ENCODE data around the gene KLHL41.

DNA sequence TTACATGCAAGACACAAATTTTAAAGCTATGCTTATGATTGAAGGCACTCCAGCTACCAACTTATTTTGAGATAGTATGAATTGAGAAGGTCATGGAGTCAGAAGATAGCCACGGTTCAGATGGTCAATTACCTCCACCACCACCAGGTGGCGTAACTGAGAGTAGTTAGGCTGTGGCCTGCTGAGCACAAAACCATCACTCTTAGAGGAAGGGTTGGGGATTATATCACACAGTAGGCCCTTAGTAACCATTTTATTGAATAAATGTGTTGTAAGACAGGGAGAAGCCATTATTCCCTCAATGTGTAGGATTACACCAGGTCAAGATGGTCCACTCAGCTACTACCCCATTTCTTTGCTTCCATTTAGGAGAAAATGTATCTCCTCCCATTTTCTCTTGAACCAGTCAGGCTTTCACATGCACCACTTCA, 18.8 kb downstream of the KLHL41 start:
- no peak for TF ChIP-seq POLR2AphosphoS5 (IDR thresholded peaks at IDR 0.05; ENCODE audit: low read depth, low read length)
- no peak for TF ChIP-seq SIN3A (IDR thresholded peaks at IDR 0.05; ENCODE audit: borderline replicate concordance, insufficient read depth, low read length)
- TF ChIP-seq TAF1 (IDR thresholded peaks at IDR 0.05; ENCODE audit: borderline replicate concordance, insufficient read depth, low read length): no peak
- TF ChIP-seq, protein P1, sequence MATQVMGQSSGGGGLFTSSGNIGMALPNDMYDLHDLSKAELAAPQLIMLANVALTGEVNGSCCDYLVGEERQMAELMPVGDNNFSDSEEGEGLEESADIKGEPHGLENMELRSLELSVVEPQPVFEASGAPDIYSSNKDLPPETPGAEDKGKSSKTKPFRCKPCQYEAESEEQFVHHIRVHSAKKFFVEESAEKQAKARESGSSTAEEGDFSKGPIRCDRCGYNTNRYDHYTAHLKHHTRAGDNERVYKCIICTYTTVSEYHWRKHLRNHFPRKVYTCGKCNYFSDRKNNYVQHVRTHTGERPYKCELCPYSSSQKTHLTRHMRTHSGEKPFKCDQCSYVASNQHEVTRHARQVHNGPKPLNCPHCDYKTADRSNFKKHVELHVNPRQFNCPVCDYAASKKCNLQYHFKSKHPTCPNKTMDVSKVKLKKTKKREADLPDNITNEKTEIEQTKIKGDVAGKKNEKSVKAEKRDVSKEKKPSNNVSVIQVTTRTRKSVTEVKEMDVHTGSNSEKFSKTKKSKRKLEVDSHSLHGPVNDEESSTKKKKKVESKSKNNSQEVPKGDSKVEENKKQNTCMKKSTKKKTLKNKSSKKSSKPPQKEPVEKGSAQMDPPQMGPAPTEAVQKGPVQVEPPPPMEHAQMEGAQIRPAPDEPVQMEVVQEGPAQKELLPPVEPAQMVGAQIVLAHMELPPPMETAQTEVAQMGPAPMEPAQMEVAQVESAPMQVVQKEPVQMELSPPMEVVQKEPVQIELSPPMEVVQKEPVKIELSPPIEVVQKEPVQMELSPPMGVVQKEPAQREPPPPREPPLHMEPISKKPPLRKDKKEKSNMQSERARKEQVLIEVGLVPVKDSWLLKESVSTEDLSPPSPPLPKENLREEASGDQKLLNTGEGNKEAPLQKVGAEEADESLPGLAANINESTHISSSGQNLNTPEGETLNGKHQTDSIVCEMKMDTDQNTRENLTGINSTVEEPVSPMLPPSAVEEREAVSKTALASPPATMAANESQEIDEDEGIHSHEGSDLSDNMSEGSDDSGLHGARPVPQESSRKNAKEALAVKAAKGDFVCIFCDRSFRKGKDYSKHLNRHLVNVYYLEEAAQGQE (IDR thresholded peaks at IDR 0.05; ENCODE audit: insufficient read depth in 1 of 2, low read depth in 2 of 2, low read length in 2 of 2): no peak

Data from PFSK-1 (cell line).